Right lobe of liver (tissue), 6 donors: ENCODE results near the gene ERBB4. TPM values are rescaled to one million over a fixed set of nuclear protein-coding genes. Genes with fewer than 3 reads are reported as not detected.

Source experiments
- ATAC-seq, 4 donors: fragments of 200-7000 bp; cut with Tn5 transposase; one replicate each; pipeline ENCODE4 v1.9.1; 2020; ENCODE audit warnings: mild to moderate bottlenecking in 4 of 4, moderate library complexity in 4 of 4
- DNase-seq, 3 donors: peaks; one replicate each; pipeline ENCODE4 v3.0.0-alpha.2; 2020
- H3K27ac ChIP-seq, 3 donors: fragments of 200-600 bp; one replicate each; pipeline ENCODE4 v1.8.0; 2022
- H3K27me3 ChIP-seq, 2 donors: fragments of 200-600 bp; one replicate each; pipeline ENCODE4 v1.8.0; 2022
- H3K36me3 ChIP-seq, 4 donors: fragments of 200-600 bp; sonication (generic) in 1 of 4; one replicate each; pipeline versions ENCODE4 v1.5.1 to v1.8.0; 2017 to 2022; ENCODE audit warnings: control low read depth in 1 of 4
- H3K4me1 ChIP-seq, 4 donors: fragments of 200-600 bp; sonication (generic) in 1 of 4; one replicate each; pipeline versions ENCODE4 v1.5.1 to v1.8.0; 2017 to 2022; ENCODE audit warnings: control low read depth in 1 of 4
- H3K4me3 ChIP-seq, 3 donors: fragments of 200-600 bp; one replicate each; pipeline ENCODE4 v1.8.0; 2022
- H3K9me3 ChIP-seq, 4 donors: fragments of 200-600 bp; sonication (generic) in 1 of 4; one replicate each; pipeline versions ENCODE4 v1.5.1 to v1.8.0; 2017 to 2022; ENCODE audit warnings: control low read depth in 1 of 4
- POLR2A ChIP-seq: fragments of 450-650 bp; IDR thresholded peaks from one replicate; pipeline ENCODE4 v1.6.1; 2017; ENCODE audit warnings: antibody characterized with exemption, mild to moderate bottlenecking
- WGBS: methylation state at CpG from one replicate; pipeline ENCODE4 v1.1.6; 2018; ENCODE audit warnings: low coverage, low lambda C conversion rate; ENCODE audit not compliant: insufficient coverage; ENCODE audit errors: missing lambda C conversion rate; 5-methylcytosine and 5-hydroxymethylcytosine counted together
- intact Hi-C, 2 donors: fragments of 100-400 bp; cut with DNase I; formaldehyde crosslinking; loops; one replicate each; pipeline versions ENCODE4 v1.11.2 to v1.14.1; 2022
- total RNA-seq, 6 experiments: library from RNA; depleted of rRNA in 2 of 6; stranded (reverse); fragments of >200 nt in 2 of 6; fragmentation: NEBNext Ultra II Directional in 3 of 6; extraction: Animal tissue kit (Norgen Biotek cat#: 25700) in 3 of 6; gene quantifications; one replicate each; pipeline versions ENCODE4 v1.1.0 to v1.2.4, GENCODE V29; 2016 to 2023
- TF ChIP-seq, protein P1 (sequence below), 4 donors: fragments of 200-600 bp in 3 of 4; fragments of 450-650 bp in 1 of 4; IDR thresholded peaks; one replicate each; pipeline versions ENCODE4 v1.5.1 to v1.8.0; 2016 to 2022; ENCODE audit warnings: antibody characterized with exemption in 4 of 4, mild to moderate bottlenecking in 2 of 4
- donor health status: DM: no; HTN: yes; CAD: no.
- donor health status: DM: no; HTN: no; CAD: no.
- donor health status: DM: no; HTN: no; CAD: no.
- donor health status: DM: no; HTN: yes; CAD: no.
- donor health status: DM: no; HTN: yes; CAD: no.

The ERBB4 gene
- total RNA-seq, 6 experiments from 2014 or later = 0.02 to 0.59 (median 0.08) TPM; not detected in 2

- no peaks in the 10 kb centered on the region for H3K27me3 ChIP-seq
- DNase-seq (no peak), ATAC-seq (no peak)
- H3K27ac ChIP-seq = no peak overlapping the region
- TF ChIP-seq, protein P1, sequence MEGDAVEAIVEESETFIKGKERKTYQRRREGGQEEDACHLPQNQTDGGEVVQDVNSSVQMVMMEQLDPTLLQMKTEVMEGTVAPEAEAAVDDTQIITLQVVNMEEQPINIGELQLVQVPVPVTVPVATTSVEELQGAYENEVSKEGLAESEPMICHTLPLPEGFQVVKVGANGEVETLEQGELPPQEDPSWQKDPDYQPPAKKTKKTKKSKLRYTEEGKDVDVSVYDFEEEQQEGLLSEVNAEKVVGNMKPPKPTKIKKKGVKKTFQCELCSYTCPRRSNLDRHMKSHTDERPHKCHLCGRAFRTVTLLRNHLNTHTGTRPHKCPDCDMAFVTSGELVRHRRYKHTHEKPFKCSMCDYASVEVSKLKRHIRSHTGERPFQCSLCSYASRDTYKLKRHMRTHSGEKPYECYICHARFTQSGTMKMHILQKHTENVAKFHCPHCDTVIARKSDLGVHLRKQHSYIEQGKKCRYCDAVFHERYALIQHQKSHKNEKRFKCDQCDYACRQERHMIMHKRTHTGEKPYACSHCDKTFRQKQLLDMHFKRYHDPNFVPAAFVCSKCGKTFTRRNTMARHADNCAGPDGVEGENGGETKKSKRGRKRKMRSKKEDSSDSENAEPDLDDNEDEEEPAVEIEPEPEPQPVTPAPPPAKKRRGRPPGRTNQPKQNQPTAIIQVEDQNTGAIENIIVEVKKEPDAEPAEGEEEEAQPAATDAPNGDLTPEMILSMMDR (IDR thresholded peaks at IDR 0.05) = no peak
- TF ChIP-seq POLR2A = no peak
- H3K4me3 ChIP-seq = no peak overlapping the region
- no peaks in the 10 kb centered on the region for H3K36me3 ChIP-seq
- WGBS = 38% methylated on average over 1 of the region's 1 CpG
- intact Hi-C loops = no loop called here
- H3K4me1 ChIP-seq = no peaks in the 10 kb centered on the region
- H3K9me3 ChIP-seq = no peaks in the 10 kb centered on the region
Observed at GRCh38 chr2:211957799-211958198, 580.8 kb downstream of the ERBB4 start.

DNA sequence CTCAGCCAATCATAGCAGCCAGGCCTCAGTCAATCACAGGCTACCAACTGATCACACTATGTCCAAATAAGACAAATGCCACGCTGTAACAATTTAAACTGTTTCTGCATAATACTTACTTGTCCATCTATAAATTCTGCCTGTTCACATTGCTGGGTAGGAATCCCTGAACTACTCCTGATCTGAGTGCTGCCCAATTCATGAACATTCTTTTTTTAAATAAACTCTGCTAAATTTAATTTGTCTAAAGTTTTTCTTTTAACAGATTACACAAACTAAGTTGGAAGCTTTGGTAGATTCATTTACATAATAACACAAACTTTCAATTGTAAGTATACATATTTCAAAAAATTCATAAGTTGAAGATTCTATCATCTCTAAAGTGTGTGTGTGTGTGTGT is 583.0 kb downstream of the ERBB4 start:
- H3K4me1 ChIP-seq = no peaks in the 10 kb centered on the region
- H3K4me3 ChIP-seq = no peak overlapping the region
- intact Hi-C loops = no loop called here
- TF ChIP-seq, protein P1 (IDR thresholded peaks at IDR 0.05) = no peak
- TF ChIP-seq POLR2A = no peak
- ATAC-seq (no peak), DNase-seq (no peak)
- no peaks in the 10 kb centered on the region for H3K36me3 ChIP-seq
- no peaks in the 10 kb centered on the region for H3K9me3 ChIP-seq
- H3K27ac ChIP-seq = no peak overlapping the region
- H3K27me3 ChIP-seq = no peaks in the 10 kb centered on the region
- 11% methylated on average over 1 of the region's 1 CpG for WGBS

GRCh38 chr2:211948932-211949331 is 589.7 kb downstream of the ERBB4 start:
- intact Hi-C loops = no loop called here
- H3K4me1 ChIP-seq = no peaks in the 10 kb centered on the region
- H3K9me3 ChIP-seq = no peaks in the 10 kb centered on the region
- TF ChIP-seq, protein P1 (IDR thresholded peaks at IDR 0.05) = no peak
- TF ChIP-seq POLR2A = no peak
- H3K36me3 ChIP-seq = no peaks in the 10 kb centered on the region
- ATAC-seq (no peak), DNase-seq (no peak)
- no peaks in the 10 kb centered on the region for H3K27me3 ChIP-seq
- 55% methylated on average over 2 of the region's 2 CpGs for WGBS
- no peak overlapping the region for H3K27ac ChIP-seq
- H3K4me3 ChIP-seq = no peak overlapping the region

DNA sequence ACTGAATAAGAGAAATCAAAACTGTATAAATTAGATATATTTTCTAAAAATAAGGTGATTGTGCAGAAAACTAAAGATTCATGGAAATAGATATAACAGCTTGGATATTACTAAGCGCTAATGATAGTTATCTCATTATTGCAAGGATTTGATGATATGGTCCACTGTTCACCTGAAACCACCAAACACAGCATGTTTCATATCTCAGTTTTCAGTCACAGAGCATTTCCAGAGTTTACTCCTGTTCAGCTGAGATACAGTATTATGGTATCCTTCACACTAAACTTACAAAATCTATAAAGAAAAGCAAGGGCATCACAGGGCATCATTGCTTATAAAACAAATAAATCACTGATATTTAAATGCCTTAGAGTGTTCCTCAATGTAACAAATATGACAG is 591.6 kb downstream of the ERBB4 start:
- Histone ChIP-seq H3K9me3 (no peaks in the 10 kb centered on the region), H3K4me3 (no peak overlapping the region), H3K36me3 (no peaks in the 10 kb centered on the region), H3K27ac (no peak overlapping the region), H3K4me1 (no peaks in the 10 kb centered on the region), H3K27me3 (no peaks in the 10 kb centered on the region)
- ATAC-seq (no peak), DNase-seq (no peak)
- TF ChIP-seq POLR2A = no peak
- TF ChIP-seq, protein P1 (IDR thresholded peaks at IDR 0.05) = no peak
- WGBS = 0% methylated on average over 1 of the region's 1 CpG
- intact Hi-C loops = no loop called here

- Histone ChIP-seq H3K27me3 (no peaks in the 10 kb centered on the region), H3K27ac (no peak overlapping the region), H3K9me3 (no peaks in the 10 kb centered on the region), H3K4me1 (no peaks in the 10 kb centered on the region), H3K4me3 (no peak overlapping the region), H3K36me3 (no peaks in the 10 kb centered on the region)
- no peak for DNase-seq
- TF ChIP-seq, protein P1 (IDR thresholded peaks at IDR 0.05) = no peak
- no peak for TF ChIP-seq POLR2A
- intact Hi-C loops = no loop called here
- ATAC-seq = no peak
- WGBS = 63% methylated on average over 1 of the region's 1 CpG
Observed at GRCh38 chr2:211944572-211944971, 594.0 kb downstream of the ERBB4 start.
